Natural killer cell treated with Interleukin-12 subunit alpha and Interleukin-12 subunit beta and Interleukin-15 and Interleukin-18, amount 100 ng/mL, for 72 hours (primary cell): ENCODE data around the gene FDX2. TPM values are rescaled to one million over a fixed set of nuclear protein-coding genes. Genes with fewer than 3 reads are reported as not detected.

Experiments
- ATAC-seq, 2 donors: fragments of 150-1000 bp; cut with Tn5 transposase in 1 of 2; sonication (Bioruptor Pico), chemical (Tn5 transposase) in 1 of 2; 2 replicates each; pipeline ENCODE4 v1.10.0; 2021
- DNase-seq: peaks from one replicate; pipeline ENCODE4 v3.0.0; 2022; ENCODE audit warnings: low spot score
- H3K27ac Mint-ChIP-seq, 2 donors: 1 replicate in 1 of 2; 2 replicates in 1 of 2; pipeline ENCODE4 v1.8.0; 2022; ENCODE audit warnings: mixed read lengths in 2 of 2, mild to moderate bottlenecking in 1 of 2, moderate library complexity in 1 of 2
- H3K27me3 Mint-ChIP-seq, 2 donors: 1 replicate in 1 of 2; 2 replicates in 1 of 2; pipeline ENCODE4 v1.8.0; 2022; ENCODE audit warnings: mixed read lengths in 2 of 2
- H3K36me3 Mint-ChIP-seq: one replicate; pipeline ENCODE4 v1.8.0; 2022; ENCODE audit warnings: mixed read lengths
- H3K4me1 Mint-ChIP-seq, 2 donors: 1 replicate in 1 of 2; 2 replicates in 1 of 2; pipeline ENCODE4 v1.8.0; 2022; ENCODE audit warnings: low read depth in 2 of 2, mixed read lengths in 2 of 2, mild to moderate bottlenecking in 1 of 2
- H3K4me3 Mint-ChIP-seq: one replicate; pipeline ENCODE4 v1.8.0; 2022; ENCODE audit warnings: mixed read lengths
- H3K9me3 Mint-ChIP-seq: 2 replicates; pipeline ENCODE4 v1.8.0; 2022; ENCODE audit warnings: mixed read lengths
- total RNA-seq, 2 donors: library from RNA; stranded (reverse); gene quantifications; one replicate each; pipeline ENCODE4 v1.2.3, GENCODE V29; 2022

The FDX2 gene
- total RNA-seq, 2 donors from 2014 or later: 11.4 to 26.4 TPM

DNA sequence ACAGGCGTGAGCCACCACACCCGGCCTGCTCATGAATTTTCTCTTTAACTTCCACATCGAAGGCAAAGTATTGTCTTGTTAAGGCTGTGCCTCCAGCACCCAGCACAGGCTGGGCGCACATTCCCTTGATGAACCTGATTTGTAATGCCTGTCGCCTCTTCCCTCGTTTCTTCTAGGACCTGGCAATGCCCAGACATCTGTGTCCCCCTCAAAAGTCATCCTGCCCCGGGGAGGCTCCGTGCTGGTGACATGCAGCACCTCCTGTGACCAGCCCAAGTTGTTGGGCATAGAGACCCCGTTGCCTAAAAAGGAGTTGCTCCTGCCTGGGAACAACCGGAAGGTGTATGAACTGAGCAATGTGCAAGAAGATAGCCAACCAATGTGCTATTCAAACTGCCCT, 41.2 kb downstream of the FDX2 start:
- H3K27me3 Mint-ChIP-seq: no peaks in the 10 kb centered on the region
- H3K27ac Mint-ChIP-seq: peak overlapping the region; percentile 33 to 96
- H3K36me3 Mint-ChIP-seq: peaks cover 25% of the 10 kb centered on the region
- H3K9me3 Mint-ChIP-seq: no peaks in the 10 kb centered on the region
- DNase-seq (no peak), ATAC-seq (no peak)
- H3K4me3 Mint-ChIP-seq: peak overlapping the region; percentile 71
- peaks cover 40 to 49% of the 10 kb centered on the region in 2 donors for H3K4me1 Mint-ChIP-seq

DNA sequence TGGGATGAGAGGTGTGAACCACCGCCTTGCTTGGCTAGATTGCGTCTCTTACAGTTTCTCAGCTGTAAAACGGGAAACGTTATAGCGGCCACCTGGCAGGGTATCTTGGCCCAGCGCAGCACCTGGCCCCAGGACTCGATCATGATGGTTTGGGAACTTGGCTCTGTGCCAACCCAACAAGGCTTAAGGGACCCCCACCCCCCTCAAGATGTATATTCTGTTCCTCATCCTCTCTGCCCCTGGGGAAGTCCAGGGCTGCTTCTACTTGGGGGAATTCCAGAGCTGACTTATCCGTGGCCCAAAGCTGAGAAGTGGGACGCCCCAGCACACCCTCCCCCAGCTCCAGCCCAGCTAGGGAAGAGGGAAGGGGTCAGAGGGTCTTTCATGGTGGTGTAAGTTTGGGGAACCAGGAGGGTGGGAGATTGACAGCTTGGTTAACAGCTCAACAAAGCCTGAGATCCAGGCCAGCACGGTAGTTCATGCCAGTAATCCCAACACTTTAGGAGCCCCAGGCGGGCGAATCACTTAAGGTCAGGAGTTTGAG, 44.2 kb downstream of the FDX2 start:
- Mint-ChIP-seq H3K9me3 (no peaks in the 10 kb centered on the region), H3K4me1 (peaks cover 24 to 26% of the 10 kb centered on the region in 2 donors), H3K36me3 (peaks cover 13% of the 10 kb centered on the region), H3K27ac (peak overlapping the region; percentile 96 to 98), H3K27me3 (no peaks in the 10 kb centered on the region), H3K4me3 (peak overlapping the region; percentile 71)
- peak; percentile 24 to 44 for ATAC-seq
- peak; percentile 85 for DNase-seq

DNA sequence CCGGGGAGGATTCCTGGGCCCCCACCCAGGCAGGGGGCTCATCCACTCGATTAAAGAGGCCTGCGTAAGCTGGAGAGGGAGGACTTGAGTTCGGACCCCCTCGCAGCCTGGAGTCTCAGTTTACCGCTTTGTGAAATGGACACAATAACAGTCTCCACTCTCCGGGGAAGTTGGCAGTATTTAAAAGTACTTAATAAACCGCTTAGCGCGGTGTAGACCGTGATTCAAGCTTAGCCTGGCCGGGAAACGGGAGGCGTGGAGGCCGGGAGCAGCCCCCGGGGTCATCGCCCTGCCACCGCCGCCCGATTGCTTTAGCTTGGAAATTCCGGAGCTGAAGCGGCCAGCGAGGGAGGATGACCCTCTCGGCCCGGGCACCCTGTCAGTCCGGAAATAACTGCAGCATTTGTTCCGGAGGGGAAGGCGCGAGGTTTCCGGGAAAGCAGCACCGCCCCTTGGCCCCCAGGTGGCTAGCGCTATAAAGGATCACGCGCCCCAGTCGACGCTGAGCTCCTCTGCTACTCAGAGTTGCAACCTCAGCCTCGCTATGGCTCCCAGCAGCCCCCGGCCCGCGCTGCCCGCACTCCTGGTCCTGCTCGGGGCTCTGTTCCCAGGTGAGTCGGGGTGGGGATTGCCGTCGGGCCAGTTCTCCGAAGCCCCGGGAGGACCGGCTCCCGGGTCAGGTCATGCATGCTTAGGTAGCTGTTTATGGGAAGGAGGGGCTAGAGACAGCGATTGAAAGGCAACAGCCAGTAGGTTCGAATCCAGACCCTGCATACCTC, 45.0 kb downstream of the FDX2 start, which contains the start of gene ICAM1:
Gene ICAM1, plus strand, starts transcription at position 505 of the 779 bp plus-strand sequence. Its CDS starts 40 bp downstream, at position 545.
- no peaks in the 10 kb centered on the region for H3K9me3 Mint-ChIP-seq
- DNase-seq: peak; percentile 98
- H3K4me1 Mint-ChIP-seq: peaks cover 24 to 29% of the 10 kb centered on the region in 2 donors
- peaks cover 13% of the 10 kb centered on the region for H3K36me3 Mint-ChIP-seq
- ATAC-seq: peak; percentile 77 to 85
- peak within 1 kb of the TSS; percentile 96 to 98 for H3K27ac Mint-ChIP-seq
- peak within 1 kb of the TSS; percentile 71 for H3K4me3 Mint-ChIP-seq
- H3K27me3 Mint-ChIP-seq: no peaks in the 10 kb centered on the region

DNA sequence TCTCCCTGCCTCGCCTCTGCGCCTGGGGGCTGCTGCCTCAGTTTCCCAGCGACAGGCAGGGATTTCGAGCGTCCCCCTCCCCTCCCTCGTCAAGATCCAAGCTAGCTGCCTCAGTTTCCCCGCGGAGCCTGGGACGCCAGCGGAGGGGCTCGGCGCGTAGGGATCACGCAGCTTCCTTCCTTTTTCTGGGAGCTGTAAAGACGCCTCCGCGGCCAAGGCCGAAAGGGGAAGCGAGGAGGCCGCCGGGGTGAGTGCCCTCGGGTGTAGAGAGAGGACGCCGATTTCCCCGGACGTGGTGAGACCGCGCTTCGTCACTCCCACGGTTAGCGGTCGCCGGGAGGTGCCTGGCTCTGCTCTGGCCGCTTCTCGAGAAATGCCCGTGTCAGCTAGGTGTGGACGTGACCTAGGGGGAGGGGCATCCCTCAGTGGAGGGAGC, 45.6 kb downstream of the FDX2 start:
- DNase-seq (peak; percentile 98), ATAC-seq (peak; percentile 86 to 88)
- H3K27ac Mint-ChIP-seq: peak overlapping the region; percentile 96 to 98
- peak overlapping the region; percentile 71 for H3K4me3 Mint-ChIP-seq
- no peaks in the 10 kb centered on the region for H3K9me3 Mint-ChIP-seq
- peaks cover 13% of the 10 kb centered on the region for H3K36me3 Mint-ChIP-seq
- H3K27me3 Mint-ChIP-seq: no peaks in the 10 kb centered on the region
- H3K4me1 Mint-ChIP-seq: peaks cover 24 to 27% of the 10 kb centered on the region in 2 donors

DNA sequence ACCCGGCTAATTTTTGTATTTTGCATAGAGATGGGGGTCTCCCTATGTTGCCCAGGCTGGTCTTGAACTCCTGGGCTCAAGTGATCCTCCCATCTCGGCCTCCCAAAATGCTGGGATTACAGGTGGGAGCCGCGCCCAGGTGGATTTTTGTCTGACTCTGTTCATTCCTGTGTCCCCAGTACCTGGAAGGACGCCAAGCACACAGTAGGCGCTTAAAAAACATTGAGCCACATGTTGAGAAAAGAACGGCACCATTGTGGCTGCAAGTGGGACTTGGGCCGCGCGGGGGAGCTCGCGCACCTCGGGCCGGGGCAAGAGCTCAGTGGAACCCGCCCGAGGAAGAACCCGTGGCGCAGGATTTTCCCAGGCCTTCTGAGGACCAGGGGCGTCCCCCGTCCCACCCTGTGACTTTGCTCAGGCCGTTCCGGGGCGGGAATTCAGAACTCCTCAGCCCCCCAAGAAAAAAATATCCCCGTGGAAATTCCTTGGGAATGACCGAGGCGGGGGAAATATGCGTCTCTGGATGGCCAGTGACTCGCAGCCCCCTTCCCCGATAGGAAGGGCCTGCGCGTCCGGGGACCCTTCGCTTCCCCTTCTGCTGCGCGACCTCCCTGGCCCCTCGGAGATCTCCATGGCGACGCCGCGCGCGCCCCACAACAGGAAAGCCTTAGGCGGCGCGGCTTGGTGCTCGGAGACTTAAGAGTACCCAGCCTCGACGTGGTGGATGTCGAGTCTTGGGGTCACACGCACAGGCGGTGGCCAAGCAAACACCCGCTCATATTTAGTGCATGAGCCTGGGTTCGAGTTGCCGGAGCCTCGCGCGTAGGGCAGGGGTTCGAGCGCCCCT, 46.3 kb downstream of the FDX2 start:
- peak overlapping the region; percentile 96 to 98 for H3K27ac Mint-ChIP-seq
- H3K9me3 Mint-ChIP-seq: no peaks in the 10 kb centered on the region
- peak; percentile 93 for DNase-seq
- no peaks in the 10 kb centered on the region for H3K27me3 Mint-ChIP-seq
- peaks cover 9% of the 10 kb centered on the region for H3K36me3 Mint-ChIP-seq
- peaks cover 21 to 23% of the 10 kb centered on the region in 2 donors for H3K4me1 Mint-ChIP-seq
- H3K4me3 Mint-ChIP-seq: peak overlapping the region; percentile 71
- peak; percentile 63 to 66 for ATAC-seq

DNA sequence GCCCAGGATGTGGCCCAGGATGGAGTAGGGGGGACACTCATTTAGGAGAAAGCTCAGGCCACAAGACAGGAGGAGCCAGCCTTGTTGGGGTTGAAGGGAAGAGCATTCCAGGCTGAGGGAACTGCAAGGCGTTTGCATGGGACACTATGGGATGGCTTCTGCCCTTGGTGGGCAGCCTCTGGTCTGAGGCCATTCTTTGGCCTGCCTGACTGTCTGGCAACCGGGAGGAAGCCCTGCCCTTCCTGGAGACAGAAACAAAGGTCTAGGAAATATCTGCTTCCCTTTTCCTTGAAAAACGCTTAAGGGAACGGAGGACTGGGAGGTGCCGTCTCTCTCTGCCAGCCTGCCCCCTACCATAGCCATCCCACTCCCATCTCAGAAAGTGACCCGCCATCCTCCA, 47.7 kb downstream of the FDX2 start:
- no peaks in the 10 kb centered on the region for H3K36me3 Mint-ChIP-seq
- ATAC-seq: no peak
- H3K27me3 Mint-ChIP-seq: no peaks in the 10 kb centered on the region
- peaks cover 13 to 17% of the 10 kb centered on the region in 2 donors for H3K4me1 Mint-ChIP-seq
- H3K9me3 Mint-ChIP-seq: no peaks in the 10 kb centered on the region
- no peak for DNase-seq
- H3K27ac Mint-ChIP-seq: peak overlapping the region in 1 of 2 donors; percentile 96
- H3K4me3 Mint-ChIP-seq: no peak overlapping the region

DNA sequence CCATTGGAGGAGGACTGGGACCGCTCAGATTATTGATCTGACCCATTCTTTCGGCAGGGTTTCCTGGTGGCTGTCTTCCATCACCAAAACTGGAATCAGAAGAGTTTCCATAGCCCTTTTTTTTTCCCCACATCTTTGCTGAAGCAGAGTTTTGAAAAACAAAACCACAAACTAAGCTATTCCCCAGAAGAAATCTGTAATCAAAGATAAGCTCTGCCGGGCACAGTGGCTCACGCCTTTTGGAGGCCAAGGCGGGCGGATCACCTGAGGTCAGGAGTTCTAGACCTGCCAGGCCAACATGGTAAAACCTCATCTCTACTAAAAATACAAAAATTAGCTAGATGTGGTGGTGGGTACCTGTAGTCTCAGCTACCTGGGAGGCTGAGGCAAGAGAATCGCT, 49.1 kb downstream of the FDX2 start:
- peak overlapping the region in 1 of 2 donors; percentile 59 for H3K27ac Mint-ChIP-seq
- H3K9me3 Mint-ChIP-seq: no peaks in the 10 kb centered on the region
- no peak overlapping the region for H3K4me3 Mint-ChIP-seq
- ATAC-seq (no peak), DNase-seq (no peak)
- no peaks in the 10 kb centered on the region for H3K36me3 Mint-ChIP-seq
- H3K4me1 Mint-ChIP-seq: peaks cover 11 to 12% of the 10 kb centered on the region in 2 donors
- no peaks in the 10 kb centered on the region for H3K27me3 Mint-ChIP-seq

DNA sequence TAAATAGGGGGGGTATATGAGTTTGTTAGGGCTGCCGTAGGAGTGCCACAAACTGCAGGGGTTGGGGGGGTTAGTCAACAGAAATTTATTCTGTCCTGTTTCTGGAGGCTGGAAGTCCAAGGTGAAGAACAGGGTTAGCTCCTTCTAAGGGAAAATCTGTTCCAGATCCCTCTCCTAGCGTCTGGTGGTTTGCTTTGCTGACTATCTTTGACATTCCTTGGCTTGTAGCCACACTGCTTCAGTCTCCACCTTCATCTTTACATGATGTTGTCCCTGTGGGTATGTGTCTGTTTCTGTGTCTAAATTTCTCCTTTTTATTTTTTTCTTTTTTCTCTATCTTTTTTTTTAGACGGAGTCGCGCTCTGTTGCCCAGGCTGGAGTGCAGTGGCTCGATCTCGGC, 53.0 kb downstream of the FDX2 start:
- Mint-ChIP-seq H3K4me3 (no peak overlapping the region), H3K36me3 (peaks cover under 1% of the 10 kb centered on the region), H3K4me1 (peaks cover 0 to 5% of the 10 kb centered on the region in 2 donors), H3K27ac (no peak overlapping the region), H3K27me3 (no peaks in the 10 kb centered on the region), H3K9me3 (no peaks in the 10 kb centered on the region)
- DNase-seq (peak; percentile 12), ATAC-seq (no peak)

DNA sequence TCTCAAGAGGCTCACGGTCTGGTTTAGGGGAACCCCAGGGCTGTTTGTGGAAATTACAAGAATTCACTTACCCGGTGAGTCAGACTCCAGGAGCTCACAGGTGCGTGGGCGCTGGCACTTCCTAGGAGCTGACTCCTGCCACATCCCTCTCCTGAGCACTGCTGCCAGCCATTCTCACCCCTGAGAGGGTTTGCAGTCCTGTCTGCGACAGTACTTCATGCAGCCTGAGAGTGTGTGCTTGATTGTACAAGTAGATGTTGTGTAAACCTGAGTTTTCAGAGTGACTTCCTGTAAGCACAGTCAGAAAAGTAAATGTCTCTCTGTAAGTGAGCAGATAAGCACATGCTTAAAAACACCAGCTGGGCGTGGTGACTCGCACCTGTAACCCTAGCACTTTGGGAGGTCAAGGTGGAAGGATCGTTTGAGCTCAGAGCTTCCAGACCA, 55.7 kb downstream of the FDX2 start:
- H3K4me1 Mint-ChIP-seq: peaks cover 0 to 6% of the 10 kb centered on the region in 2 donors
- no peaks in the 10 kb centered on the region for H3K27me3 Mint-ChIP-seq
- H3K4me3 Mint-ChIP-seq: no peak overlapping the region
- ATAC-seq: peak; percentile 31 to 37
- peak; percentile 56 for DNase-seq
- no peaks in the 10 kb centered on the region for H3K9me3 Mint-ChIP-seq
- H3K27ac Mint-ChIP-seq: no peak overlapping the region
- peaks cover 9% of the 10 kb centered on the region for H3K36me3 Mint-ChIP-seq

Other genes with a start within 250 kb of the FDX2 start
- gene SHFL, start 229.7 kb downstream of the FDX2 start, total RNA-seq: 10 to 100 TPM; 61.9 to 83.1 TPM
- gene ANGPTL6, start 213.3 kb downstream of the FDX2 start, total RNA-seq: 1 to 10 TPM; 5.1 to 5.2 TPM
- 100 to 1,000 TPM; 114 to 178 TPM for gene PPAN, start 209.7 kb downstream of the FDX2 start, total RNA-seq
- gene P2RY11, start 204.3 kb downstream of the FDX2 start, total RNA-seq: 10 to 100 TPM; 35.0 to 35.6 TPM
- 100 to 1,000 TPM; 245 to 329 TPM for gene EIF3G, start 196.1 kb downstream of the FDX2 start, total RNA-seq
- gene DNMT1, start 121.1 kb downstream of the FDX2 start, total RNA-seq: 100 to 1,000 TPM; 322 to 576 TPM
- gene S1PR2, start 84.7 kb downstream of the FDX2 start, total RNA-seq: 1 to 10 TPM; 6.2 to 6.5 TPM
- gene MRPL4, start 63.8 kb downstream of the FDX2 start, total RNA-seq: 100 to 1,000 TPM in 1 of 2 donors, 10 to 100 TPM in 1; 79.1 to 140 TPM
- gene ICAM1, start 44.9 kb downstream of the FDX2 start, total RNA-seq: 100 to 1,000 TPM; 106 to 264 TPM
- gene ICAM4, start 29.1 kb downstream of the FDX2 start, total RNA-seq: 1 to 10 TPM; 1.4 to 2.1 TPM
- under 1 TPM; 0.78 to 0.83 TPM for gene ICAM5, start 26.1 kb downstream of the FDX2 start, total RNA-seq
- 1 to 10 TPM; 2.5 to 7.3 TPM for gene ZGLP1, start 6.2 kb downstream of the FDX2 start, total RNA-seq
- gene RAVER1, start 17.5 kb upstream of the FDX2 start, total RNA-seq: 100 to 1,000 TPM in 1 of 2 donors, 10 to 100 TPM in 1; 81.1 to 131 TPM
- 100 to 1,000 TPM in 1 of 2 donors, 10 to 100 TPM in 1; 91.9 to 154 TPM for gene ICAM3, start 23.6 kb upstream of the FDX2 start, total RNA-seq
- gene TYK2, start 64.6 kb upstream of the FDX2 start, total RNA-seq: 100 to 1,000 TPM; 310 to 453 TPM
- gene CDC37, start 87.5 kb upstream of the FDX2 start, total RNA-seq: 100 to 1,000 TPM; 228 to 368 TPM
- gene PDE4A, start 104.5 kb upstream of the FDX2 start, total RNA-seq: 10 to 100 TPM; 14.5 to 46.6 TPM
- gene KEAP1, start 187.3 kb upstream of the FDX2 start, total RNA-seq: 100 to 1,000 TPM in 1 of 2 donors, 10 to 100 TPM in 1; 94.0 to 118 TPM
- gene S1PR5, start 201.4 kb upstream of the FDX2 start, total RNA-seq: 10 to 100 TPM in 1 of 2 donors, 1 to 10 TPM in 1; 5.1 to 16.3 TPM
- 10 to 100 TPM; 67.4 to 71.0 TPM for gene ATG4D, start 227.9 kb upstream of the FDX2 start, total RNA-seq
- 10 to 100 TPM; 50.9 to 89.6 TPM for gene KRI1, start 250.0 kb upstream of the FDX2 start, total RNA-seq